ENCODE results near the gene DGKE. TPM values are rescaled to one million over a fixed set of nuclear protein-coding genes. Genes with fewer than 3 reads are reported as not detected.

Gene DGKE
- total RNA-seq, 1 experiment from 2014 or later = 8.5 TPM

- DNase-seq (ENCODE audit: low spot score) = no peak
- Mint-ChIP-seq H3K36me3 (peaks cover 69% of the 10 kb centered on the region), H3K27me3 (ENCODE audit: low read depth) (no peaks in the 10 kb centered on the region), H3K27ac (no peak overlapping the region), H3K4me1 (peaks cover 8% of the 10 kb centered on the region), H3K4me3 (no peak overlapping the region), H3K9me3 (peaks cover 31% of the 10 kb centered on the region)
- ChIA-PET POLR2A (no interaction called here), CTCF (interaction anchor here (1.2 to 1.4 kb wide), 2 partner anchors 71 to 110 kb away, joined by 3 to 5 read pairs; no protein-coding TSS in a partner anchor)
- ATAC-seq = no peak
- TF ChIP-seq NR3C1 (CRISPR knock-in tag; conservative IDR thresholded peaks at IDR 0.05; ENCODE audit: low read depth) = no peak
Measured at GRCh38 chr17:56890390-56890789, 56.4 kb downstream of the DGKE start.

- CTCF ChIA-PET = interaction anchor here (1.0 to 2.1 kb wide), 7 partner anchors 12 to 175 kb away, joined by 3 to 7 read pairs (median 4); no protein-coding TSS in a partner anchor
- no peak for TF ChIP-seq EMX1 (CRISPR knock-in tag; IDR thresholded peaks at IDR 0.05)
- no peak for TF ChIP-seq NFATC4 (CRISPR knock-in tag; IDR thresholded peaks at IDR 0.05)
- TF ChIP-seq ZNF219 (CRISPR knock-in tag; IDR thresholded peaks at IDR 0.05; ENCODE audit: borderline replicate concordance) = no peak
- Mint-ChIP-seq H3K27ac (no peak overlapping the region), H3K27me3 (ENCODE audit: low read depth) (no peaks in the 10 kb centered on the region), H3K4me1 (peaks cover 12% of the 10 kb centered on the region), H3K4me3 (no peak overlapping the region), H3K9me3 (peaks cover 31% of the 10 kb centered on the region), H3K36me3 (peaks cover 71% of the 10 kb centered on the region)
- DNase-seq (ENCODE audit: low spot score) (no peak), ATAC-seq (no peak)
- POLR2A ChIA-PET = no interaction called here
Measured at GRCh38 chr17:56890906-56891674, 57.1 kb downstream of the DGKE start.

GRCh38 chr17:56891751-56892150 is 57.8 kb downstream of the DGKE start:
- no peak overlapping the region for H3K27ac Mint-ChIP-seq
- ATAC-seq = peak; percentile 86
- H3K9me3 Mint-ChIP-seq = peaks cover 25% of the 10 kb centered on the region
- no peaks in the 10 kb centered on the region for H3K27me3 Mint-ChIP-seq (ENCODE audit: low read depth)
- TF ChIP-seq CTCF (IDR thresholded peaks at IDR 0.05) (peak; percentile 72), SOX15 (CRISPR knock-in tag; IDR thresholded peaks at IDR 0.05) (no peak)
- ChIA-PET CTCF (interaction anchor here (0.6 to 2.1 kb wide), 8 partner anchors 12 to 176 kb away, joined by 3 to 7 read pairs (median 4); partner anchors contain the start of gene TRIM25), POLR2A (no interaction called here)
- H3K4me1 Mint-ChIP-seq = peaks cover 13% of the 10 kb centered on the region
- DNase-seq (ENCODE audit: low spot score) = peak; percentile 79
- no peak overlapping the region for H3K4me3 Mint-ChIP-seq
- peaks cover 64% of the 10 kb centered on the region for H3K36me3 Mint-ChIP-seq

- Mint-ChIP-seq H3K36me3 (peaks cover 60% of the 10 kb centered on the region), H3K9me3 (peaks cover 19% of the 10 kb centered on the region), H3K4me3 (no peak overlapping the region), H3K27ac (no peak overlapping the region), H3K4me1 (peaks cover 13% of the 10 kb centered on the region), H3K27me3 (ENCODE audit: low read depth) (no peaks in the 10 kb centered on the region)
- ChIA-PET CTCF (interaction anchor here (0.6 to 2.1 kb wide), 7 partner anchors 13 to 177 kb away, joined by 3 to 7 read pairs (median 4); partner anchors contain the start of gene TRIM25), POLR2A (no interaction called here)
- ATAC-seq (no peak), DNase-seq (ENCODE audit: low spot score) (no peak)
- TF ChIP-seq NR3C1 (CRISPR knock-in tag; conservative IDR thresholded peaks at IDR 0.05; ENCODE audit: low read depth) = no peak
- TF ChIP-seq JUN (CRISPR knock-in tag; IDR thresholded peaks at IDR 0.05) = no peak
- no peak for TF ChIP-seq FOXP1 (CRISPR knock-in tag; IDR thresholded peaks at IDR 0.05; ENCODE audit: borderline replicate concordance)
- no peak for TF ChIP-seq FOXJ3 (CRISPR knock-in tag; IDR thresholded peaks at IDR 0.05; ENCODE audit: borderline replicate concordance)
- TF ChIP-seq STAT6 (CRISPR knock-in tag; conservative IDR thresholded peaks at IDR 0.05; ENCODE audit: low read depth) = no peak
- TF ChIP-seq E2F1 (CRISPR knock-in tag; IDR thresholded peaks at IDR 0.05) = no peak
- TF ChIP-seq ARID4B (CRISPR knock-in tag; IDR thresholded peaks at IDR 0.05; ENCODE audit: borderline replicate concordance) = no peak
- no peak for TF ChIP-seq FOXK1 (CRISPR knock-in tag; IDR thresholded peaks at IDR 0.05)
- no peak for TF ChIP-seq CREM (CRISPR knock-in tag; IDR thresholded peaks at IDR 0.05)
Measured at GRCh38 chr17:56892333-56892732, 58.4 kb downstream of the DGKE start.

Data from WTC11 (cell line).